Left lung (tissue), 10 donors: ENCODE data around the gene N4BP2L1. TPM values are rescaled to one million over a fixed set of nuclear protein-coding genes. Genes with fewer than 3 reads are reported as not detected.

Experiments used
- ATAC-seq: fragments of 200-7000 bp; cut with Tn5 transposase; one replicate; pipeline ENCODE4 v1.9.1; 2020; ENCODE audit warnings: moderate library complexity
- DNase-seq, 4 donors: peaks; one replicate each; pipeline ENCODE4 v3.0.0-alpha.2; 2013 to 2020
- H3K27ac ChIP-seq, 2 donors: fragments of 200-600 bp; sonication (generic) in 1 of 2; one replicate each; pipeline versions ENCODE4 v1.5.0 to v1.8.0; 2020 to 2021
- H3K27me3 ChIP-seq, 2 donors: fragments of 200-600 bp; sonication (generic) in 1 of 2; one replicate each; pipeline versions ENCODE4 v1.5.0 to v1.8.0; 2020 to 2021
- H3K36me3 ChIP-seq, 2 donors: fragments of 200-600 bp; sonication (generic) in 1 of 2; one replicate each; pipeline versions ENCODE4 v1.5.0 to v1.8.0; 2020 to 2021
- H3K4me1 ChIP-seq, 2 donors: fragments of 200-600 bp; one replicate each; pipeline ENCODE4 v1.8.0; 2021
- H3K4me3 ChIP-seq, 2 donors: fragments of 200-600 bp; sonication (generic) in 1 of 2; one replicate each; pipeline versions ENCODE4 v1.5.0 to v1.8.0; 2020 to 2021; ENCODE audit warnings: mild to moderate bottlenecking in 1 of 2
- H3K9me3 ChIP-seq, 2 donors: fragments of 200-600 bp; sonication (generic) in 1 of 2; one replicate each; pipeline versions ENCODE4 v1.5.0 to v1.8.0; 2020 to 2021
- CTCF ChIP-seq, 2 donors: fragments of 200-600 bp; sonication (generic) in 1 of 2; IDR thresholded peaks; one replicate each; pipeline versions ENCODE4 v1.5.0 to v1.8.0; 2021; ENCODE audit warnings: antibody characterized with exemption in 2 of 2
- intact Hi-C, 2 donors: fragments of 100-400 bp; cut with DNase I; formaldehyde crosslinking; loops; one replicate each; pipeline versions ENCODE4 v1.11.2 to v1.14.2; 2022
- polyA plus RNA-seq, 6 donors: library from polyadenylated mRNA; unstranded; fragments of 120-200 nt; gene quantifications; one replicate each; pipeline ENCODE4 v1.2.1, GENCODE V29; 2013; ENCODE audit not compliant: insufficient read length in 6 of 6
- total RNA-seq, 2 donors: library from RNA; stranded (reverse); fragmentation: NEBNext Ultra II Directional; extraction: Animal tissue kit (Norgen Biotek cat#: 25700); gene quantifications; one replicate each; pipeline ENCODE4 v1.2.1, GENCODE V29; 2021
- donor health status: DM: no; HTN: yes; CAD: no.
- donor health status: DM: no; HTN: no; CAD: no.

N4BP2L1 gene
- total and polyA plus RNA-seq, 8 donors: 12.4 to 52.0 (median 35.6) TPM

GRCh38 chr13:32446773-32447465 is 19.0 kb upstream of the N4BP2L1 start:
- no peak for ATAC-seq
- Histone ChIP-seq H3K9me3 (peaks cover 0 to 8% of the 10 kb centered on the region in 2 donors), H3K27me3 (no peaks in the 10 kb centered on the region), H3K4me3 (no peak overlapping the region), H3K4me1 (peaks cover 0 to 10% of the 10 kb centered on the region in 2 donors), H3K36me3 (peaks cover 0 to 6% of the 10 kb centered on the region in 2 donors), H3K27ac (peak overlapping the region in 1 of 2 donors; percentile 57)
- TF ChIP-seq CTCF (IDR thresholded peaks at IDR 0.05): no peak
- DNase-seq: no peak
- intact Hi-C loops: no loop called here

- Histone ChIP-seq H3K36me3 (no peaks in the 10 kb centered on the region), H3K9me3 (peaks cover 0 to 1% of the 10 kb centered on the region in 2 donors), H3K27me3 (no peaks in the 10 kb centered on the region), H3K4me1 (peaks cover 0 to 10% of the 10 kb centered on the region in 2 donors), H3K27ac (no peak overlapping the region), H3K4me3 (no peak overlapping the region)
- intact Hi-C loops: no loop called here
- no peak for ATAC-seq
- TF ChIP-seq CTCF (IDR thresholded peaks at IDR 0.05): no peak
- DNase-seq: no peak
Measured at GRCh38 chr13:32446220-32446619, 18.3 kb upstream of the N4BP2L1 start.

- no peak for TF ChIP-seq CTCF (IDR thresholded peaks at IDR 0.05)
- Histone ChIP-seq H3K4me3 (no peak overlapping the region), H3K27me3 (no peaks in the 10 kb centered on the region), H3K9me3 (no peaks in the 10 kb centered on the region), H3K4me1 (peaks cover 0 to 10% of the 10 kb centered on the region in 2 donors), H3K36me3 (no peaks in the 10 kb centered on the region), H3K27ac (no peak overlapping the region)
- ATAC-seq: no peak
- intact Hi-C loops: no loop called here
- DNase-seq: no peak
Measured at GRCh38 chr13:32445461-32445860, 17.5 kb upstream of the N4BP2L1 start.

- DNase-seq: peak in 1 of 4 donors; percentile 35
Measured at GRCh38 chr13:32443111-32443510, 15.2 kb upstream of the N4BP2L1 start.

More at GRCh38 chr13:32443111-32443510, 15.2 kb upstream of the N4BP2L1 start:
- Histone ChIP-seq H3K36me3 (peaks cover 0 to 3% of the 10 kb centered on the region in 2 donors), H3K9me3 (no peaks in the 10 kb centered on the region), H3K27ac (no peak overlapping the region), H3K4me3 (no peak overlapping the region), H3K4me1 (peaks cover 0 to 10% of the 10 kb centered on the region in 2 donors), H3K27me3 (no peaks in the 10 kb centered on the region)
- ATAC-seq: peak; percentile 53
- intact Hi-C loops: no loop called here
- TF ChIP-seq CTCF (IDR thresholded peaks at IDR 0.05): no peak
